Loucy (cell line): ENCODE measurements around the gene CDH4.

Source experiments
- EZH2phosphoT487 ChIP-seq: fragments of 200-600 bp; IDR thresholded peaks from 2 replicates; pipeline ENCODE4 v1.6.1; 2018; ENCODE audit warnings: antibody characterized with exemption, mild to moderate bottlenecking, moderate library complexity, borderline replicate concordance
- TF ChIP-seq, protein P1 (sequence below): fragments of 200-600 bp; sonication (generic); conservative IDR thresholded peaks from 2 replicates; pipeline ENCODE4 v1.5.1; 2014; ENCODE audit warnings: mild to moderate bottlenecking, antibody characterized with exemption, low read length

DNA sequence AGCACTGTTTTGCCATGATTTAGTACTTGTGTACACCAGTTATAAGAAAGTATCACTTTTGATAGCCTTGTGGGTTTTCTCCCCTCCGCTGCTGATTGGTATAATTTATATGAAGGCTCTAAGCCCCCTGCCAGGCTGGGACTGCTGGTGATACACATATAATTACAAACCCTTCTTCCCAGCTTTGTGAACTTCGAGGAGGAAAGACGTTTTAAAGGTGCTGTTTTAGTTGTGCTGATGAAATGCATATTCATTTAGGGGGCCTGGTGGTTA lies 567.4 kb downstream of the CDH4 start:
- TF ChIP-seq, protein P1, sequence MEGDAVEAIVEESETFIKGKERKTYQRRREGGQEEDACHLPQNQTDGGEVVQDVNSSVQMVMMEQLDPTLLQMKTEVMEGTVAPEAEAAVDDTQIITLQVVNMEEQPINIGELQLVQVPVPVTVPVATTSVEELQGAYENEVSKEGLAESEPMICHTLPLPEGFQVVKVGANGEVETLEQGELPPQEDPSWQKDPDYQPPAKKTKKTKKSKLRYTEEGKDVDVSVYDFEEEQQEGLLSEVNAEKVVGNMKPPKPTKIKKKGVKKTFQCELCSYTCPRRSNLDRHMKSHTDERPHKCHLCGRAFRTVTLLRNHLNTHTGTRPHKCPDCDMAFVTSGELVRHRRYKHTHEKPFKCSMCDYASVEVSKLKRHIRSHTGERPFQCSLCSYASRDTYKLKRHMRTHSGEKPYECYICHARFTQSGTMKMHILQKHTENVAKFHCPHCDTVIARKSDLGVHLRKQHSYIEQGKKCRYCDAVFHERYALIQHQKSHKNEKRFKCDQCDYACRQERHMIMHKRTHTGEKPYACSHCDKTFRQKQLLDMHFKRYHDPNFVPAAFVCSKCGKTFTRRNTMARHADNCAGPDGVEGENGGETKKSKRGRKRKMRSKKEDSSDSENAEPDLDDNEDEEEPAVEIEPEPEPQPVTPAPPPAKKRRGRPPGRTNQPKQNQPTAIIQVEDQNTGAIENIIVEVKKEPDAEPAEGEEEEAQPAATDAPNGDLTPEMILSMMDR: no peak
- no peak for TF ChIP-seq EZH2phosphoT487
